NCI-H1048 (cell line): Measurements from ENCODE around the gene PNPLA3.
"Not testable (repeated sequence)": the region's sequence is repeated elsewhere in the genome, so short reads cannot be mapped to it uniquely, and the experiment has no call there.

Experiments
- DNase-seq: peaks from one replicate; lab custom pipeline; 2025; lab: John Stamatoyannopoulos, UW

PNPLA3 gene

GRCh38 chr22:43890901-43891331, 32.7 kb upstream of the PNPLA3 start:
- no peak for DNase-seq

GRCh38 chr22:43891360-43892182, 32.0 kb upstream of the PNPLA3 start, which contains the start of gene PNPLA5:
PNPLA5 (minus strand) TSS chr22:43892013; CDS start chr22:43891880, 133 bp downstream.
- no peak for DNase-seq

GRCh38 chr22:43892183-43892894, 31.3 kb upstream of the PNPLA3 start:
- DNase-seq = no peak

GRCh38 chr22:43893266-43893665, 30.3 kb upstream of the PNPLA3 start:
- no peak for DNase-seq

GRCh38 chr22:43894122-43894521, 29.5 kb upstream of the PNPLA3 start:
- DNase-seq = no peak

- DNase-seq = no peak
Measured at GRCh38 chr22:43895986-43896645, 27.5 kb upstream of the PNPLA3 start.

- no peak for DNase-seq
Measured at GRCh38 chr22:43897751-43898261, 25.8 kb upstream of the PNPLA3 start.

GRCh38 chr22:43900206-43900605, 23.4 kb upstream of the PNPLA3 start:
- DNase-seq = no peak

GRCh38 chr22:43901976-43902643, 21.5 kb upstream of the PNPLA3 start:
- no peak for DNase-seq

GRCh38 chr22:43903033-43903432, 20.6 kb upstream of the PNPLA3 start:
- DNase-seq = not testable (repeated sequence)

- DNase-seq = not testable (repeated sequence)
Measured at GRCh38 chr22:43904412-43904811, 19.2 kb upstream of the PNPLA3 start.

- no peak for DNase-seq
Measured at GRCh38 chr22:43905681-43906080, 17.9 kb upstream of the PNPLA3 start.

GRCh38 chr22:43909708-43910107, 13.9 kb upstream of the PNPLA3 start:
- no peak for DNase-seq

- no peak for DNase-seq
Measured at GRCh38 chr22:43910178-43910695, 13.4 kb upstream of the PNPLA3 start.

- no peak for DNase-seq
Measured at GRCh38 chr22:43911351-43911750, 12.3 kb upstream of the PNPLA3 start.

- no peak for DNase-seq
Measured at GRCh38 chr22:43917521-43917920, 6.1 kb upstream of the PNPLA3 start.

GRCh38 chr22:43919106-43919973, 4.3 kb upstream of the PNPLA3 start:
- no peak for DNase-seq

GRCh38 chr22:43921370-43921769, 2.2 kb upstream of the PNPLA3 start:
- DNase-seq = no peak

GRCh38 chr22:43922123-43922522, 1.5 kb upstream of the PNPLA3 start:
- no peak for DNase-seq

GRCh38 chr22:43923191-43923590, 414 bp upstream of the PNPLA3 start:
- DNase-seq = no peak

- DNase-seq = no peak
Measured at GRCh38 chr22:43924877-43925276, 1.3 kb downstream of the PNPLA3 start.
